ENCODE results near the gene KIF21B.
"Not testable (repeated sequence)": the region's sequence is repeated elsewhere in the genome, so short reads cannot be mapped to it uniquely, and the experiment has no call there.

The KIF21B gene

DNA sequence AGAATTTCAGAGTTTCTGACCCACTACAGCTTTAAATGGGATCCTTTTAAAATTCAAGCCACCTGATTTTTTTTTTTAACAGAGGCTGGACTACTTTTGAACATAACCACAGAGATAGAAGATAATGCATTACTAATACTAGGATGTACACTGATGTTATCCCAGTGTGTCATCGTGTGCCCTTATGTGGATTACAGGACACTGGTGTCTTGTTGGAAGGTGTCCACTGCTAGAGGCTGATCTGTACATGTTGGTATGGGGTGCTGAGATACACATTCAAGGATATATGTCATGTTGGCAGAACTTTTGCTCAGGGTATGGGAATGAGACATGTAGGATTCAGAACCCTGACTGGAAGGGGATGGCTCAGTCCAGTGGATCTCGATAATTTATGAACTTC, 72.5 kb downstream of the KIF21B start:
- H3K4me1 ChIP-seq, result no peaks in the 10 kb centered on the region
- intact Hi-C loops (cut with DNase I; ENCODE audit: low total_unique reads), result no loop called here
- DNase-seq, result no peak
- no peak overlapping the region for H3K27ac ChIP-seq
- H3K9me3 ChIP-seq, result peaks cover 0 to 7% (median 0%) of the 10 kb centered on the region in 3 donors
- TF ChIP-seq, protein P1, sequence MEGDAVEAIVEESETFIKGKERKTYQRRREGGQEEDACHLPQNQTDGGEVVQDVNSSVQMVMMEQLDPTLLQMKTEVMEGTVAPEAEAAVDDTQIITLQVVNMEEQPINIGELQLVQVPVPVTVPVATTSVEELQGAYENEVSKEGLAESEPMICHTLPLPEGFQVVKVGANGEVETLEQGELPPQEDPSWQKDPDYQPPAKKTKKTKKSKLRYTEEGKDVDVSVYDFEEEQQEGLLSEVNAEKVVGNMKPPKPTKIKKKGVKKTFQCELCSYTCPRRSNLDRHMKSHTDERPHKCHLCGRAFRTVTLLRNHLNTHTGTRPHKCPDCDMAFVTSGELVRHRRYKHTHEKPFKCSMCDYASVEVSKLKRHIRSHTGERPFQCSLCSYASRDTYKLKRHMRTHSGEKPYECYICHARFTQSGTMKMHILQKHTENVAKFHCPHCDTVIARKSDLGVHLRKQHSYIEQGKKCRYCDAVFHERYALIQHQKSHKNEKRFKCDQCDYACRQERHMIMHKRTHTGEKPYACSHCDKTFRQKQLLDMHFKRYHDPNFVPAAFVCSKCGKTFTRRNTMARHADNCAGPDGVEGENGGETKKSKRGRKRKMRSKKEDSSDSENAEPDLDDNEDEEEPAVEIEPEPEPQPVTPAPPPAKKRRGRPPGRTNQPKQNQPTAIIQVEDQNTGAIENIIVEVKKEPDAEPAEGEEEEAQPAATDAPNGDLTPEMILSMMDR (IDR thresholded peaks at IDR 0.05), result no peak
- H3K4me3 ChIP-seq, result no peak overlapping the region
- H3K36me3 ChIP-seq, result peaks cover 0 to 3% (median 0%) of the 10 kb centered on the region in 3 donors
- H3K27me3 ChIP-seq, result no peaks in the 10 kb centered on the region

DNA sequence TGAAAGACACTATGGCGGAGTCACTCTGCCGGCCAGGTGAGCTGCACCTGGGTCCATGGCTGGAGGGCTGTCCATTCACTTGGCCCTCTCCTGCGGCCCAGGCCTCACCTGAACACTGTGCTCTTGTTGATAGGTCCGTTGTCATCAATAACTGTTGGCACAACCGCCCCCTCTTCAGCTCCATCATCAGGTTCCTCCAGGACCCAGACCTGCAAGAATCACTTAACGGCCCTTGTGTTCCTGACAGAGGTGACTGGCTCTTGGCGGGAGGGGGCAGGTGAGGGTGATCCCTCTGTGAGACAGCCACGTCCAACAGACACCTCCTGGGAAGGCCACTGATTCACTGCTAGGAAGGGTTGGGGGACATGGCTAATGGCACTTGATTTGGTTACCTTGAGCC, 73.9 kb downstream of the KIF21B start:
- Histone ChIP-seq H3K27ac (no peak overlapping the region), H3K27me3 (no peaks in the 10 kb centered on the region), H3K36me3 (peaks cover 0 to 3% (median 0%) of the 10 kb centered on the region in 3 donors), H3K9me3 (peaks cover 0 to 7% (median 0%) of the 10 kb centered on the region in 3 donors), H3K4me3 (no peak overlapping the region), H3K4me1 (no peaks in the 10 kb centered on the region)
- intact Hi-C loops (cut with DNase I; ENCODE audit: low total_unique reads), result no loop called here
- TF ChIP-seq, protein P1 (IDR thresholded peaks at IDR 0.05), result no peak
- no peak for DNase-seq

DNA sequence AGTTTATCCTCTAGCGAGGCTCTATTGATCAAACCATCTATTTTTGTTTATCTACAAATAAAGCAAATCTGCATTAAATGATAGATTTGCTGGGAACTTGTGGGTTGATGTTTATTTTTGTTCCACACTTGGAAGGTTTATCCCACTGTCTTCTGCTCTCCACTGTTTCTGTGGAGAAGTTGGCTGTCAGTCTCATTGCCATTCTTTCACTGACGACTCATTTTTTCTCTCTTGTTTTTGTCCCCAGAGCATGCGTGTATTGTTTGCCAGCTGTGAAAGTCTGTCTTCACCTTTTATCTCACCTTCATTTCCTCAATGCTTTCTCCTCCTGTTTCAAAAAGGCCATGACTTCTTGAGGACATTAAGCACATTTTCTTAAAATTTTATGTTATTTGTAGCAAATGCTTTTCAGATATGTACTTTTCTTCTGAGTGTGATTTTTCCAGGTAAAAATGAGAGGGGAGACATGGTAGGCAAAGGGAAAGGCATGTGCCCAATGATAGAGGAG, 76.4 kb downstream of the KIF21B start:
- Histone ChIP-seq H3K4me1 (no peaks in the 10 kb centered on the region), H3K27ac (no peak overlapping the region), H3K27me3 (no peaks in the 10 kb centered on the region), H3K4me3 (no peak overlapping the region), H3K9me3 (peaks cover 0 to 7% (median 0%) of the 10 kb centered on the region in 3 donors), H3K36me3 (peaks cover 0 to 3% (median 0%) of the 10 kb centered on the region in 3 donors)
- no peak for DNase-seq
- intact Hi-C loops (cut with DNase I; ENCODE audit: low total_unique reads), result no loop called here
- TF ChIP-seq, protein P1 (IDR thresholded peaks at IDR 0.05), result no peak

DNA sequence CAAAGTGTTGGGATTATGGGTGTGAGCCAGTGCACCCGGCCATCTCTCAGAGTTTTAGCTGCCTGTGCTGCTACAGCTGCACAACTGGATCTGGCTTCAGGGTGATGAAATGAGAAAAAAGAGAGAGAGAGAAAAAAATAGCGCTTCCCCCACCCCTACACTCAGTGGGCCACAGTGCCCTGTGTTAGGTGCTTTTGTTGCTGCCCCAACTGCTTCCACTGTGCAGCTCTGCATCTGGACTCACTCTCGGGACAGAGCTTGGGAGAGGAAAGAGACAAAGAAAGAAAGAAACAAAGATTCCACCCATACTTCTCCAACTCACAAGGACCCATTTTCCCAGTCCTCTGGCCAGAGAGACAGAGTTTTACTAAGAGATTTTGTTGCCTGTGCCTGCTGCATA, 78.4 kb downstream of the KIF21B start:
- Histone ChIP-seq H3K27ac (no peak overlapping the region), H3K4me1 (no peaks in the 10 kb centered on the region), H3K27me3 (no peaks in the 10 kb centered on the region), H3K4me3 (no peak overlapping the region), H3K36me3 (peaks cover 0 to 3% (median 0%) of the 10 kb centered on the region in 3 donors), H3K9me3 (peaks cover 0 to 21% (median 5%) of the 10 kb centered on the region in 3 donors)
- no peak for DNase-seq
- TF ChIP-seq, protein P1 (IDR thresholded peaks at IDR 0.05), result no peak
- intact Hi-C loops (cut with DNase I; ENCODE audit: low total_unique reads), result no loop called here

DNA sequence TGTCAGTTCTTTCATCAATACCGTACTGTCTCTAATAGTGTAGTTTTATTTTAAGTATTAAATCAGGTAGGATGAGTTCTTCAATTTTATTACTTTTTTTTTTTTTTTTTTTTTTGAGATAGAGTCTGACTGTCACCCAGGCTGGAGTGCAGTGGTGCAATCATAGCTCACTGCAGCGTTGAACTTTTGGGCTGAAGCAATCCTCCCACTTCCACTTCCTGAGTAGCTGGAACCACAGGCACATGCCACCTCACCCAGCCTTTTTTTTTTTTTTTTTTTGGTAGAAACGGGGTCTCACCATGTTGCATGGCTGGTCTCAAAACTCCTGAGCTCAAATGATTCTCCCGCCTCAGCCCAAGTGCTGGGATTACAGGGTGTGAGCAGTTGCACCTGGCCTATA, 84.6 kb downstream of the KIF21B start:
- TF ChIP-seq, protein P1 (IDR thresholded peaks at IDR 0.05), result no peak
- Histone ChIP-seq H3K9me3 (peaks cover 0 to 15% (median 5%) of the 10 kb centered on the region in 3 donors), H3K4me3 (no peak overlapping the region), H3K4me1 (no peaks in the 10 kb centered on the region), H3K36me3 (no peaks in the 10 kb centered on the region), H3K27me3 (no peaks in the 10 kb centered on the region), H3K27ac (no peak overlapping the region)
- intact Hi-C loops (cut with DNase I; ENCODE audit: low total_unique reads), result no loop called here
- DNase-seq, result no peak

DNA sequence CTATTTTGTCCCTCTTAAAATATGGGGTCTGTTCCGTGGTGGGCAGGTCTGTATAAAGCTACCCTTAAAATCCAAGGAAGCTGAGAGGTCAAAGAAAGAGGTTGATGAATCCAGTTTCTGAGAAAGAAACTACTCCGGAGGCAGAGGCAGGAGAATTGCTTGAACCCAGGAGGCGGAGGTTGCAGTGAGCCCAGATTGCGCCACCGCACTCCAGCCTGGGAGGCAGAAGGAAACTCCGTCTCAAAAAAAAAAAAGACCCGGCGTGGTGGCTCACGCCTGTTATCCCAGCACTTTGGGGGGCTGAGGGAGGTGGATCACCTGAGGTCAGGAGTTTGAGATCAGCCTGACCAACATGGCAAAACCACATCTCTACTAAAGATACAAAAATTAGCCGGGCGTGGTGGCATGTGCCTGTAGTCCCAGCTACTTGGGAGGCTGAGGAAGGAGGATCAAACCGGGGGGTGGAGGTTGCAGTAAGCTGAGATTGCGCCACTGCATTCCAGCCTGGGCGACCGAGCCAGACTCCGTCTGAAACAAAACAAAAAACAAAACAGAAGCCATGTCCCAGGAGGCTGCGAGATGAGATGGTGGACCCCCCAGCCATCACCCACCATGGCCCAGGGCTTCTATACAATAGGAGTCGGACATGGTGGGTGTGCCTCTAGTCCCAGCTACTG, 88.1 kb downstream of the KIF21B start:
- H3K27me3 ChIP-seq; H3K4me1 ChIP-seq; H3K36me3 ChIP-seq; H3K27ac ChIP-seq; H3K4me3 ChIP-seq; intact Hi-C loops (cut with DNase I; ENCODE audit: low total_unique reads); H3K9me3 ChIP-seq: not testable (repeated sequence)
- DNase-seq, result peak in 1 of 2 donors; percentile 54

Measured in tibial artery (tissue), 4 donors.